ENCODE measurements around the gene UMODL1. TPM values are rescaled to one million over a fixed set of nuclear protein-coding genes. Genes with fewer than 3 reads are reported as not detected.

The UMODL1 gene
- total RNA-seq, 1 experiment from 2014 or later: not detected

- H3K56ac ChIP-seq (ENCODE audit: insufficient read length, low read depth, low read length): no peak overlapping the region
- WGBS (ENCODE audit: extremely low coverage, insufficient read length, low lambda C conversion rate): no CpG with 5 or more reads among the region's 11 CpGs
- no peak overlapping the region for H2AFZ ChIP-seq (ENCODE audit: low read length)
- no peak overlapping the region for H3K18ac ChIP-seq (ENCODE audit: insufficient read length, low read depth, low read length)
- H2BK20ac ChIP-seq (ENCODE audit: low read depth, low read length, poor library complexity, severe bottlenecking): no peak overlapping the region
- no peak overlapping the region for H3K14ac ChIP-seq (ENCODE audit: insufficient read depth, low read length)
- H3K27me3 Mint-ChIP-seq (ENCODE audit: low read depth): peaks cover 19% of the 10 kb centered on the region
- H3T11ph ChIP-seq (ENCODE audit: low read length): no peak overlapping the region
- no peaks in the 10 kb centered on the region for H4K20me1 ChIP-seq (ENCODE audit: control insufficient read depth, insufficient read depth, insufficient read length)
- H3K4ac ChIP-seq (ENCODE audit: low read depth, low read length): no peak overlapping the region
- H2BK5ac ChIP-seq (ENCODE audit: insufficient read length, low read length): no peak overlapping the region
- H2AK5ac ChIP-seq (ENCODE audit: insufficient read length, low read length): no peak overlapping the region
- H3K79me1 ChIP-seq (ENCODE audit: insufficient read depth, low read depth, low read length, poor library complexity, severe bottlenecking): no peaks in the 10 kb centered on the region
- H4K8ac ChIP-seq (replicated peaks; ENCODE audit: insufficient read length, low read depth, low read length): no peak overlapping the region
- no peak overlapping the region for H3K4me3 Mint-ChIP-seq
- H3K9ac ChIP-seq (ENCODE audit: extremely low read depth, insufficient read length, low read length): no peak overlapping the region
- H4K5ac ChIP-seq (ENCODE audit: insufficient read length, low read depth, low read length): no peak overlapping the region
- H3K4me1 ChIP-seq (ENCODE audit: insufficient read depth, low read length): no peaks in the 10 kb centered on the region
- H3K79me2 ChIP-seq (ENCODE audit: insufficient read depth, low read length): no peaks in the 10 kb centered on the region
- H2BK15ac ChIP-seq (ENCODE audit: low read depth, low read length): no peak overlapping the region
- no peak overlapping the region for H2BK120ac ChIP-seq (ENCODE audit: low read depth, low read length, poor library complexity, severe bottlenecking)
- TF ChIP-seq CTCF (conservative IDR thresholded peaks at IDR 0.05): no peak
- H3K23me2 ChIP-seq (ENCODE audit: insufficient read length, low read depth, low read length, poor library complexity, severe bottlenecking): no peaks in the 10 kb centered on the region
- H3K4me2 ChIP-seq (ENCODE audit: insufficient read depth, insufficient read length, low read length): no peak overlapping the region
- H4K91ac ChIP-seq (ENCODE audit: insufficient read length, low read depth, low read length): no peak overlapping the region
- no peaks in the 10 kb centered on the region for H3K9me3 ChIP-seq (ENCODE audit: control insufficient read depth, low read depth, low read length)
- no peak overlapping the region for H2BK12ac ChIP-seq (ENCODE audit: insufficient read length, low read depth, low read length)
- no peaks in the 10 kb centered on the region for H3K36me3 Mint-ChIP-seq (ENCODE audit: insufficient read depth in 1 of 3, low read depth in 3 of 3)
- peaks cover 0 to 5% of the 10 kb centered on the region in 2 experiments; a peak in 1 of 5 replicates for H3K9me3 Mint-ChIP-seq
- no peaks in the 10 kb centered on the region for H3K4me1 Mint-ChIP-seq
- no peak overlapping the region for H3K23ac ChIP-seq (ENCODE audit: insufficient read length, low read depth, low read length)
- H3K27ac Mint-ChIP-seq: no peak overlapping the region
- DNase-seq: no peak
- H3K27ac ChIP-seq (ENCODE audit: insufficient read length, low read depth, low read length): no peak overlapping the region
- H3K27me3 ChIP-seq (ENCODE audit: insufficient read depth, low read length): no peaks in the 10 kb centered on the region
These were observed 118.9 kb downstream of the UMODL1 start for GRCh38 chr21:42189860-42190485.
